Caco-2 (cell line): ENCODE measurements around the gene ACOXL. TPM values are rescaled to one million over a fixed set of nuclear protein-coding genes. Genes with fewer than 3 reads are reported as not detected.

Experiments
- BruUV-seq: library from RNA; stranded (reverse); fragments of 400-500 nt; replicated peaks from 2 replicates; lab custom pipeline; 2021; lab: Mats Ljungman, UMichigan
- CTCF ChIA-PET: fragments of 300-600 bp; sonication (Branson Sonifier 250); formaldehyde crosslinking; loops from one replicate; lab custom pipeline; 2022; ENCODE audit warnings: antibody characterized with exemption; lab: Charles Lee
- POLR2A ChIA-PET: fragments of 300-600 bp; sonication (Branson Sonifier 250); formaldehyde crosslinking; loops from one replicate; lab custom pipeline; 2022; ENCODE audit warnings: antibody characterized with exemption; lab: Charles Lee
- DNase-seq, 2 experiments: peaks; one replicate each; pipeline versions ENCODE4 v3.0.0 to v3.0.0-alpha.2; 2020 to 2022
- H3K27me3 ChIP-seq: replicated peaks from 2 replicates; pipeline ENCODE4 v1.6.0; 2011; ENCODE audit warnings: low read length; ENCODE audit not compliant: control insufficient read depth, insufficient read depth
- H3K36me3 ChIP-seq: 2 replicates; pipeline ENCODE4 v1.5.1; 2011; ENCODE audit warnings: low read length; ENCODE audit not compliant: control insufficient read depth, insufficient read depth
- H3K4me1 ChIP-seq: fragments of 250-450 bp; sonication (Bioruptor Pico); 2 replicates; pipeline ENCODE4 v1.5.1; 2020; ENCODE audit warnings: mild to moderate bottlenecking
- H3K4me3 ChIP-seq: 2 replicates; pipeline ENCODE4 v1.5.1; 2011; ENCODE audit warnings: low read depth, mild to moderate bottlenecking, control low read depth, low read length
- H3K9me3 ChIP-seq: fragments of 250-450 bp; sonication (Bioruptor Pico); 2 replicates; pipeline ENCODE4 v1.5.1; 2020; ENCODE audit warnings: mild to moderate bottlenecking, moderate library complexity
- H3K27ac Mint-ChIP-seq: one replicate; pipeline ENCODE4 v1.8.0; 2022; ENCODE audit warnings: mixed read lengths; ENCODE audit not compliant: unreplicated experiment
- H3K27me3 Mint-ChIP-seq: one replicate; pipeline ENCODE4 v1.8.0; 2022; ENCODE audit warnings: mixed read lengths; ENCODE audit not compliant: insufficient read depth, unreplicated experiment
- H3K36me3 Mint-ChIP-seq: one replicate; pipeline ENCODE4 v1.8.0; 2022; ENCODE audit warnings: mild to moderate bottlenecking, mixed read lengths; ENCODE audit not compliant: insufficient read depth, unreplicated experiment
- H3K4me1 Mint-ChIP-seq: one replicate; pipeline ENCODE4 v1.8.0; 2022; ENCODE audit warnings: low read depth, mixed read lengths; ENCODE audit not compliant: unreplicated experiment
- H3K4me3 Mint-ChIP-seq: one replicate; pipeline ENCODE4 v1.8.0; 2022; ENCODE audit warnings: mild to moderate bottlenecking, moderate library complexity, mixed read lengths; ENCODE audit not compliant: unreplicated experiment
- H3K9me3 Mint-ChIP-seq: one replicate; pipeline ENCODE4 v1.8.0; 2022; ENCODE audit warnings: mixed read lengths; ENCODE audit not compliant: unreplicated experiment
- CTCF ChIP-seq, 2 experiments: fragments of 200-600 bp in 1 of 2; IDR thresholded peaks; 1 replicate in 1 of 2; 2 replicates in 1 of 2; pipeline versions ENCODE4 v1.5.1 to v1.8.0; 2011 to 2022; ENCODE audit warnings: antibody characterized with exemption in 1 of 2, control low read depth in 1 of 2, inconsistent platforms in 1 of 2, low read depth in 1 of 2, low read length in 1 of 2, mild to moderate bottlenecking in 1 of 2, moderate library complexity in 1 of 2; ENCODE audit not compliant: insufficient read depth in 1 of 2, severe bottlenecking in 1 of 2, unreplicated experiment in 1 of 2
- intact Hi-C: fragments of 100-400 bp; cut with micrococcal nuclease; formaldehyde crosslinking; loops from one replicate; pipeline ENCODE4 v1.10.0; 2022; ENCODE audit not compliant: unreplicated experiment
- total RNA-seq: library from RNA; stranded (reverse); gene quantifications from 2 replicates; pipeline ENCODE4 v1.2.3, GENCODE V29; 2022

ACOXL gene
- total RNA-seq, 1 experiment from 2014 or later = 2.6 TPM

- H3K27me3 Mint-ChIP-seq = peaks cover 7% of the 10 kb centered on the region
- no peak overlapping the region for H3K4me3 ChIP-seq
- TF ChIP-seq CTCF (IDR thresholded peaks at IDR 0.05; ENCODE audit: insufficient read depth in 1 of 2, low read depth in 1 of 2, low read length in 1 of 2, severe bottlenecking in 1 of 2, unreplicated experiment in 1 of 2) = no peak
- H3K36me3 ChIP-seq = no peaks in the 10 kb centered on the region
- BruUV-seq = no TSS peak
- H3K9me3 ChIP-seq = no peaks in the 10 kb centered on the region
- H3K9me3 Mint-ChIP-seq = no peaks in the 10 kb centered on the region
- H3K4me1 ChIP-seq = no peaks in the 10 kb centered on the region
- ChIA-PET POLR2A (no interaction called here), CTCF (no interaction called here)
- H3K4me1 Mint-ChIP-seq = no peaks in the 10 kb centered on the region
- intact Hi-C loops = no loop called here
- no peak for DNase-seq
- H3K4me3 Mint-ChIP-seq = no peak overlapping the region
- H3K27me3 ChIP-seq = no peaks in the 10 kb centered on the region
- H3K27ac Mint-ChIP-seq = no peak overlapping the region
- no peaks in the 10 kb centered on the region for H3K36me3 Mint-ChIP-seq
Measured at GRCh38 chr2:110977403-110977802, 245.0 kb downstream of the ACOXL start.

- Mint-ChIP-seq H3K9me3 (no peaks in the 10 kb centered on the region), H3K4me3 (no peak overlapping the region), H3K36me3 (no peaks in the 10 kb centered on the region), H3K4me1 (no peaks in the 10 kb centered on the region), H3K27me3 (peaks cover 7% of the 10 kb centered on the region), H3K27ac (no peak overlapping the region)
- no peaks in the 10 kb centered on the region for H3K36me3 ChIP-seq
- H3K4me3 ChIP-seq = no peak overlapping the region
- ChIA-PET CTCF (no interaction called here), POLR2A (no interaction called here)
- no TSS peak for BruUV-seq
- DNase-seq = no peak
- H3K9me3 ChIP-seq = no peaks in the 10 kb centered on the region
- intact Hi-C loops = no loop called here
- TF ChIP-seq CTCF (IDR thresholded peaks at IDR 0.05; ENCODE audit: insufficient read depth in 1 of 2, low read depth in 1 of 2, low read length in 1 of 2, severe bottlenecking in 1 of 2, unreplicated experiment in 1 of 2) = no peak
- no peaks in the 10 kb centered on the region for H3K27me3 ChIP-seq
- no peaks in the 10 kb centered on the region for H3K4me1 ChIP-seq
Measured at GRCh38 chr2:110978148-110978547, 245.8 kb downstream of the ACOXL start.

- intact Hi-C loops = no loop called here
- H3K27ac Mint-ChIP-seq = no peak overlapping the region
- POLR2A ChIA-PET = no interaction called here
- TF ChIP-seq CTCF (IDR thresholded peaks at IDR 0.05; ENCODE audit: insufficient read depth in 1 of 2, low read depth in 1 of 2, low read length in 1 of 2, severe bottlenecking in 1 of 2, unreplicated experiment in 1 of 2) = no peak
- DNase-seq = no peak
- BruUV-seq = no TSS peak
- H3K4me3 Mint-ChIP-seq = no peak overlapping the region
- no peaks in the 10 kb centered on the region for H3K9me3 ChIP-seq
- CTCF ChIA-PET = no interaction called here
- H3K36me3 Mint-ChIP-seq = no peaks in the 10 kb centered on the region
- H3K27me3 ChIP-seq = no peaks in the 10 kb centered on the region
- H3K4me3 ChIP-seq = no peak overlapping the region
- no peaks in the 10 kb centered on the region for H3K4me1 ChIP-seq
- H3K9me3 Mint-ChIP-seq = no peaks in the 10 kb centered on the region
- H3K36me3 ChIP-seq = no peaks in the 10 kb centered on the region
- peaks cover 7% of the 10 kb centered on the region for H3K27me3 Mint-ChIP-seq
- H3K4me1 Mint-ChIP-seq = no peaks in the 10 kb centered on the region
Measured at GRCh38 chr2:110978756-110979470, 246.5 kb downstream of the ACOXL start.
